Panc1 (cell line): Measurements from ENCODE around the gene NOTCH4.

Source experiments
- CTCF ChIP-seq: fragments of 450-650 bp; IDR thresholded peaks from 2 replicates; pipeline ENCODE4 v1.5.1; 2017; ENCODE audit warnings: mild to moderate bottlenecking
- POLR2AphosphoS5 ChIP-seq: IDR thresholded peaks from 2 replicates; pipeline ENCODE4 v1.6.1; 2012; ENCODE audit warnings: mild to moderate bottlenecking, low read depth, low read length, moderate library complexity
- REST ChIP-seq, 2 experiments: IDR thresholded peaks; 2 replicates each; pipeline ENCODE4 v1.6.1; 2011 to 2012; ENCODE audit warnings: low read depth in 2 of 2, control low read depth in 1 of 2, low read length in 1 of 2, mild to moderate bottlenecking in 1 of 2, moderate library complexity in 1 of 2; ENCODE audit not compliant: insufficient read depth in 1 of 2
- SIN3A ChIP-seq: IDR thresholded peaks from 2 replicates; pipeline ENCODE4 v1.6.1; 2012; ENCODE audit warnings: low read depth, mild to moderate bottlenecking, low read length, moderate library complexity, borderline replicate concordance; ENCODE audit not compliant: insufficient read depth
- TCF7L2 ChIP-seq: IDR thresholded peaks from 2 replicates; pipeline ENCODE4 v1.6.1; 2011; ENCODE audit warnings: mild to moderate bottlenecking, low read depth, low read length, inconsistent platforms

- TF ChIP-seq SIN3A = no peak
- TF ChIP-seq CTCF = no peak
- TF ChIP-seq REST (IDR thresholded peaks at IDR 0.05; ENCODE audit: insufficient read depth in 1 of 2, low read depth in 2 of 2, low read length in 1 of 2) = no peak
- TF ChIP-seq TCF7L2 = no peak
- TF ChIP-seq POLR2AphosphoS5 = peak; percentile 70; the same call in 1 of the 2 replicates
Measured at GRCh38 chr6:32177183-32177787, 46.6 kb downstream of the NOTCH4 start.
